T-helper 22 cell (primary cell): ENCODE results near the gene AK5.

Source experiments
- DNase-seq: peaks from one replicate; pipeline ENCODE4 v3.0.0-alpha.2; 2020; ENCODE audit warnings: low read depth

The AK5 gene

GRCh38 chr1:77438236-77438913 is 156.6 kb downstream of the AK5 start:
- no peak for DNase-seq

- no peak for DNase-seq
Measured at GRCh38 chr1:77446841-77447555, 165.2 kb downstream of the AK5 start.

- DNase-seq = no peak
Measured at GRCh38 chr1:77447669-77448068, 165.8 kb downstream of the AK5 start.

GRCh38 chr1:77459881-77460280 is 178.1 kb downstream of the AK5 start:
- no peak for DNase-seq

GRCh38 chr1:77461691-77462090 is 179.9 kb downstream of the AK5 start:
- no peak for DNase-seq

- DNase-seq = no peak
Measured at GRCh38 chr1:77463216-77463615, 181.4 kb downstream of the AK5 start.

GRCh38 chr1:77465139-77465538 is 183.3 kb downstream of the AK5 start:
- no peak for DNase-seq

GRCh38 chr1:77465922-77466321 is 184.1 kb downstream of the AK5 start:
- DNase-seq = no peak

- DNase-seq = no peak
Measured at GRCh38 chr1:77467021-77467595, 185.3 kb downstream of the AK5 start.

- DNase-seq = no peak
Measured at GRCh38 chr1:77467741-77468140, 185.9 kb downstream of the AK5 start.

- DNase-seq = no peak
Measured at GRCh38 chr1:77468257-77468948, 186.6 kb downstream of the AK5 start.

GRCh38 chr1:77468949-77469710 is 187.3 kb downstream of the AK5 start:
- no peak for DNase-seq

- DNase-seq = no peak
Measured at GRCh38 chr1:77471691-77472090, 189.9 kb downstream of the AK5 start.

- no peak for DNase-seq
Measured at GRCh38 chr1:77473690-77474089, 191.9 kb downstream of the AK5 start.

- no peak for DNase-seq
Measured at GRCh38 chr1:77475641-77476040, 193.8 kb downstream of the AK5 start.

GRCh38 chr1:77476475-77476874 is 194.7 kb downstream of the AK5 start:
- no peak for DNase-seq

GRCh38 chr1:77484334-77484733 is 202.5 kb downstream of the AK5 start:
- no peak for DNase-seq

- DNase-seq = no peak
Measured at GRCh38 chr1:77484926-77485325, 203.1 kb downstream of the AK5 start.

- DNase-seq = no peak
Measured at GRCh38 chr1:77487631-77488030, 205.8 kb downstream of the AK5 start.

- DNase-seq = no peak
Measured at GRCh38 chr1:77489910-77490309, 208.1 kb downstream of the AK5 start.

- no peak for DNase-seq
Measured at GRCh38 chr1:77494026-77494425, 212.2 kb downstream of the AK5 start.

- no peak for DNase-seq
Measured at GRCh38 chr1:77498918-77499317, 217.1 kb downstream of the AK5 start.
